HepG2 (cell line): ENCODE measurements around the gene KIF17. TPM values are rescaled to one million over a fixed set of nuclear protein-coding genes. Genes with fewer than 3 reads are reported as not detected.
A peak's percentile ranks its signal among the peaks of the same experiment; 100 is the strongest.

ENCODE experiments used
- ATAC-seq: fragments of 200-7000 bp; cut with Tn5 transposase; 3 replicates; pipeline ENCODE4 v1.9.1; 2020; ENCODE audit warnings: mild to moderate bottlenecking, moderate library complexity
- BruUV-seq: library from RNA; stranded (reverse); fragments of 400-500 nt; replicated peaks from 2 replicates; lab custom pipeline; 2021; lab: Mats Ljungman, UMichigan
- CTCF ChIA-PET: fragments of 300-600 bp; formaldehyde crosslinking; extraction: SDS; loops from one replicate; lab custom pipeline; 2021; ENCODE audit warnings: low total read pairs, inconsistent platforms, low intra/inter-chr PET ratio; lab: Yijun Ruan, JAX
- POLR2A ChIA-PET: fragments of 350-600 bp; sonication (Branson Sonifier 250); formaldehyde crosslinking; loops from one replicate; lab custom pipeline; 2020; ENCODE audit warnings: antibody characterized with exemption, inconsistent platforms; lab: Yijun Ruan, JAX
- DNase-seq: peaks from one replicate; pipeline ENCODE4 v3.0.0-alpha.2; 2015; ENCODE audit warnings: low spot score
- FAIRE-seq: peaks from 3 replicates; lab custom pipeline; 2011; peaks lifted over from hg19 to GRCh38; lab: Jason Lieb, UNC
- H2AFZ ChIP-seq: one replicate; pipeline ENCODE4 v1.6.1; 2011; ENCODE audit warnings: low read length, inconsistent platforms
- H3K27ac ChIP-seq: fragments of 300-600 bp; 3 replicates; pipeline ENCODE4 v1.8.0; 2011; ENCODE audit warnings: mixed run types, mild to moderate bottlenecking, mixed read lengths, low read length, inconsistent platforms; ENCODE audit not compliant: insufficient read depth; ENCODE audit errors: extremely low read length
- H3K27me3 ChIP-seq, 2 experiments: fragments of 200-600 bp in 1 of 2; 2 replicates in 1 of 2; 3 replicates in 1 of 2; pipeline versions ENCODE4 v1.6.0 to v1.8.0; 2011; ENCODE audit warnings: low read length in 2 of 2, mild to moderate bottlenecking in 2 of 2, moderate library complexity in 2 of 2, inconsistent platforms in 1 of 2; ENCODE audit not compliant: insufficient read depth in 2 of 2, control insufficient read depth in 1 of 2
- H3K36me3 ChIP-seq, 2 experiments: fragments of 200-600 bp in 1 of 2; replicated peaks in 1 of 2; 2 replicates in 1 of 2; 3 replicates in 1 of 2; pipeline versions ENCODE4 v1.5.1 to v1.8.0; 2011; ENCODE audit warnings: low read length in 2 of 2, inconsistent platforms in 1 of 2; ENCODE audit not compliant: insufficient read depth in 2 of 2, control insufficient read depth in 1 of 2
- H3K4me1 ChIP-seq: 2 replicates; pipeline ENCODE4 v1.5.1; 2012; ENCODE audit warnings: low read length, inconsistent platforms; ENCODE audit not compliant: insufficient read depth
- H3K4me2 ChIP-seq: 2 replicates; pipeline ENCODE4 v1.6.0; 2011; ENCODE audit warnings: low read depth, low read length, inconsistent platforms
- H3K4me3 ChIP-seq, 3 experiments: fragments of 200-600 bp in 1 of 3; sonication (generic), shearing (Covaris generic) in 1 of 3; replicated peaks in 1 of 3; 2 replicates each; pipeline ENCODE4 v1.5.1; 2011 to 2016; ENCODE audit warnings: low read length in 3 of 3, inconsistent platforms in 2 of 3, low read depth in 2 of 3, mild to moderate bottlenecking in 2 of 3, control low read depth in 1 of 3, mixed read lengths in 1 of 3; ENCODE audit not compliant: insufficient read depth in 1 of 3
- H3K79me2 ChIP-seq: one replicate; pipeline ENCODE4 v1.6.1; 2011; ENCODE audit warnings: low read length, inconsistent platforms; ENCODE audit not compliant: insufficient read depth
- H3K9ac ChIP-seq: 2 replicates; pipeline ENCODE4 v1.6.0; 2011; ENCODE audit warnings: mild to moderate bottlenecking, low read depth, low read length, inconsistent platforms; ENCODE audit not compliant: insufficient read depth
- H3K9me3 ChIP-seq: 2 replicates; pipeline ENCODE4 v1.5.1; 2012; ENCODE audit warnings: mild to moderate bottlenecking, low read length
- H4K20me1 ChIP-seq: 2 replicates; pipeline ENCODE4 v1.6.0; 2011; ENCODE audit warnings: inconsistent platforms, mild to moderate bottlenecking, low read length, moderate library complexity; ENCODE audit not compliant: insufficient read depth
- AHR ChIP-seq: IDR thresholded peaks from 2 replicates; pipeline ENCODE4 v1.6.1; 2018; ENCODE audit warnings: missing genetic modification reagents, missing compliant biosample characterization
- BHLHE40 ChIP-seq: IDR thresholded peaks from 2 replicates; pipeline ENCODE4 v1.6.1; 2011; ENCODE audit warnings: low read length, improper control_type of control experiment
- HNF4G ChIP-seq, 2 experiments: sonication (generic) in 1 of 2; formaldehyde crosslinking in 1 of 2; IDR thresholded peaks; 2 replicates each; pipeline versions ENCODE4 v1.4.0 to v1.6.1; 2011 to 2020; ENCODE audit warnings: borderline replicate concordance in 2 of 2, low read depth in 2 of 2, mild to moderate bottlenecking in 2 of 2, low read length in 1 of 2, missing genetic modification reagents in 1 of 2, moderate library complexity in 1 of 2
- KLF12 ChIP-seq: sonication (generic); formaldehyde crosslinking; IDR thresholded peaks from 2 replicates; pipeline ENCODE4 v1.4.0; 2020; ENCODE audit warnings: missing genetic modification reagents, borderline replicate concordance
- NR3C1 ChIP-seq: sonication (generic); formaldehyde crosslinking; IDR thresholded peaks from 2 replicates; pipeline ENCODE4 v1.4.0; 2020; ENCODE audit warnings: missing genetic modification reagents
- SMAD9 ChIP-seq: sonication (generic); formaldehyde crosslinking; IDR thresholded peaks from 2 replicates; pipeline ENCODE4 v1.5.1; 2020; ENCODE audit warnings: mild to moderate bottlenecking, missing genetic modification reagents
- ZBTB1 ChIP-seq: sonication (generic); formaldehyde crosslinking; IDR thresholded peaks from 2 replicates; pipeline ENCODE4 v1.4.0; 2020; ENCODE audit warnings: missing genetic modification reagents, borderline replicate concordance
- ZBTB7B ChIP-seq: sonication (generic); formaldehyde crosslinking; IDR thresholded peaks from 2 replicates; pipeline ENCODE4 v1.4.0; 2020; ENCODE audit warnings: missing genetic modification reagents
- ZNF225 ChIP-seq: sonication (generic); formaldehyde crosslinking; IDR thresholded peaks from 2 replicates; pipeline ENCODE4 v1.4.0; 2020; ENCODE audit warnings: mild to moderate bottlenecking, missing genetic modification reagents
- ZNF235 ChIP-seq: sonication (generic); formaldehyde crosslinking; IDR thresholded peaks from 2 replicates; pipeline ENCODE4 v1.8.1; 2023; ENCODE audit warnings: mild to moderate bottlenecking, missing genetic modification reagents, borderline replicate concordance
- ZNF75D ChIP-seq: sonication (generic); formaldehyde crosslinking; IDR thresholded peaks from 2 replicates; pipeline ENCODE4 v1.8.1; 2023; ENCODE audit warnings: missing genetic modification reagents, mild to moderate bottlenecking, borderline replicate concordance
- ZZZ3 ChIP-seq: sonication (generic); formaldehyde crosslinking; IDR thresholded peaks from 2 replicates; pipeline ENCODE4 v1.4.0; 2020; ENCODE audit warnings: missing genetic modification reagents, mild to moderate bottlenecking, borderline replicate concordance
- WGBS: methylation state at CpG from one replicate; pipeline ENCODE4 v1.1.6; 2017; ENCODE audit warnings: low lambda C conversion rate; 5-methylcytosine and 5-hydroxymethylcytosine counted together
- in situ Hi-C: cut with HindIII; loops from 2 replicates; pipeline ENCODE4 v1.10.0; 2017; ENCODE audit warnings: low pct_unique_long_range_greater_than_20kb; ENCODE audit not compliant: extremely low pct_ligation_motif_present
- intact Hi-C: fragments of 100-400 bp; cut with micrococcal nuclease; formaldehyde crosslinking; loops from one replicate; pipeline ENCODE4 v1.10.0; 2022; ENCODE audit not compliant: unreplicated experiment
- polyA plus RNA-seq, 8 experiments: library from polyadenylated mRNA; depleted of rRNA in 3 of 8; stranded (reverse) in 7 of 8; unstranded in 1 of 8; fragments of >200 nt; fragmentation: Illumina TruSeq in 4 of 8; extraction: Trizol in 4 of 8; gene quantifications; 2 replicates each; pipeline versions ENCODE4 v1.2.1 to v1.2.3, GENCODE V29; 2011 to 2016; ENCODE audit warnings: low read depth in 4 of 8, missing spikeins in 1 of 8, mixed read lengths in 1 of 8; ENCODE audit not compliant: insufficient read depth in 1 of 8
- total RNA-seq, 5 experiments: library from RNA; depleted of rRNA; stranded (reverse); fragments of >200 nt; fragmentation: Illumina TruSeq; extraction: Trizol; gene quantifications; 2 replicates each; pipeline ENCODE4 v1.2.3, GENCODE V29; 2016; ENCODE audit warnings: low read depth in 1 of 5
- TF ChIP-seq, protein P1 (sequence below): sonication (generic); formaldehyde crosslinking; IDR thresholded peaks from 2 replicates; pipeline ENCODE4 v1.5.0; 2020; ENCODE audit warnings: missing genetic modification reagents, mild to moderate bottlenecking, borderline replicate concordance
- TF ChIP-seq, protein P2 (sequence below): sonication (generic); formaldehyde crosslinking; IDR thresholded peaks from 2 replicates; pipeline ENCODE4 v1.5.0; 2020; ENCODE audit warnings: missing genetic modification reagents, mild to moderate bottlenecking, borderline replicate concordance
- TF ChIP-seq, protein P3 (sequence below): sonication (generic); formaldehyde crosslinking; IDR thresholded peaks from 2 replicates; pipeline ENCODE4 v1.9.0; 2021; ENCODE audit warnings: mild to moderate bottlenecking, missing genetic modification reagents

Gene KIF17
- total and polyA plus RNA-seq, 2 of the 13 experiments (the other 11 are each of a cell fraction or from before 2014, with no cell fraction given), result 0.24 to 0.44 TPM

DNA sequence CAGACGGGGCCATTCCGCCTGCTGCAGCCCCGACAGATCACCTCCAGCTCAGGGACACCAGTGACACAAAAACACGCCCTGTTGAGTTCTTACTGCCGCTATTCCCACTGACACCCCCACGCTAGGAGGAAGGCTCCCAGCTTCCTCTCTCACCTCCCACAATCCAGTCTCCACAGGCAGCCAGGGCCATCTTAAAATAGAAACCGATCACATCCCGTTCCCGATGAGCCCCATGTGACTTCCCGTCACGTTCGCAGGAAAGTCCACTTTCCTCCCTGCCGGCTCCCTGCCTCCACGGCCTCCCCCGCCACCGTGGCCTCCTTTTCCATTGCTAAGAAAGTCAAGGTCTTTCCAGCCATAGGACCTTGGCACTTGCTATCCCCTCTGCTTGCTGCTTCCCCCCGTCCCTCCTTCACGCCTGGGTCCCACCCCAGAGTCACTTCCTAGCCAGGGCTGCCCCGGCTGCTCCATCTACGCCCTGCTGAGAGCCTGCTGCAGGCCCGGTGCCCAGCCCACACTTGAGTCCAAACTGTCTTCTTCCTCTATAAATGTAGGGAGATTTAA is 32.6 kb downstream of the KIF17 start (continued):
- TF ChIP-seq, protein P1, sequence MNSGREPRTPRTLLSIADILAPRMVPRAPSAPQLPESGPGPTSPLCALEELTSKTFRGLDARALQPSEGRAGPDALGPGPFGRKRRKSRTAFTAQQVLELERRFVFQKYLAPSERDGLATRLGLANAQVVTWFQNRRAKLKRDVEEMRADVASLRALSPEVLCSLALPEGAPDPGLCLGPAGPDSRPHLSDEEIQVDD (CRISPR knock-in tag), result 0 out of 2 replicates have a peak, but pooled peaks have one; percentile 40

DNA sequence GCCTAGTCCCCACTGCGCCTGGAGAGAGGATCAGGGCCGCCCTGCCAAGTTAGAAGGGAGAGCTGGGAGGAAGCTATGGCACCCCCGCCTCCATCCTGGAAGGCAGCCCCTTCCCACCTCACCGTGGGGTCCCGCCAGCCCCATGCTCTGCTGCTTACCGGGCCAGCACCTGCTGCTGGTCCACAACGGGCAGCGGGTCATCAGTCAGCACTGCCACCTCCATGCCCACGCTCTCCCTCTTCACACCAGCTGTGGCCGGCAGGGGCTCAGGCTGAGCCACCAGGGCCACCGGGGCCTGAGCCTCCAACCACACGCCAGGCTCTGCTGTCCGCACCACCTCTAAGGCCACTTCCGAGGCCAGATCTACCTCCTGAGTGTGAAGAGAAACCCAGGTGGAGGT is 33.2 kb downstream of the KIF17 start:
- H3K4me2 ChIP-seq, result peak overlapping the region; percentile 54; the same call in 1 of the 2 replicates
- ATAC-seq (no peak), FAIRE-seq (no peak), DNase-seq (no peak)
- POLR2A ChIA-PET, result interaction anchor here (1.1 kb wide), 1 partner anchor 18 kb away, joined by 3 read pairs; no protein-coding TSS in a partner anchor
- CTCF ChIA-PET, result no interaction called here
- peaks cover 2 to 57% of the 10 kb centered on the region in 2 experiments; a peak in 4 of 5 replicates for H3K27me3 ChIP-seq
- H3K4me1 ChIP-seq, result peaks cover 46% of the 10 kb centered on the region
- no peaks in the 10 kb centered on the region for H3K9me3 ChIP-seq
- no peaks in the 10 kb centered on the region for H3K79me2 ChIP-seq
- 52% methylated on average over 3 of the region's 14 CpGs for WGBS
- no peaks in the 10 kb centered on the region for H4K20me1 ChIP-seq
- H3K27ac ChIP-seq, result no peak overlapping the region
- H3K9ac ChIP-seq, result no peak overlapping the region
- no peaks in the 10 kb centered on the region for H3K36me3 ChIP-seq
- intact Hi-C loops (no loop called here), in situ Hi-C loops (no loop called here)
- no peak overlapping the region for H2AFZ ChIP-seq
- no peak overlapping the region; a peak in 1 of 6 replicates for H3K4me3 ChIP-seq
- no TSS peak for BruUV-seq
- TF ChIP-seq HNF4G (IDR thresholded peaks at IDR 0.05; ENCODE audit: borderline replicate concordance, low read depth, low read length), result no peak
- no peak for TF ChIP-seq HNF4G (CRISPR knock-in tag; IDR thresholded peaks at IDR 0.05; ENCODE audit: borderline replicate concordance, low read depth)
- TF ChIP-seq, protein P2, sequence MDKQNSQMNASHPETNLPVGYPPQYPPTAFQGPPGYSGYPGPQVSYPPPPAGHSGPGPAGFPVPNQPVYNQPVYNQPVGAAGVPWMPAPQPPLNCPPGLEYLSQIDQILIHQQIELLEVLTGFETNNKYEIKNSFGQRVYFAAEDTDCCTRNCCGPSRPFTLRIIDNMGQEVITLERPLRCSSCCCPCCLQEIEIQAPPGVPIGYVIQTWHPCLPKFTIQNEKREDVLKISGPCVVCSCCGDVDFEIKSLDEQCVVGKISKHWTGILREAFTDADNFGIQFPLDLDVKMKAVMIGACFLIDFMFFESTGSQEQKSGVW, result no peak
- no peak for TF ChIP-seq ZZZ3 (CRISPR knock-in tag)
- TF ChIP-seq ZBTB7B (CRISPR knock-in tag), result no peak
- TF ChIP-seq ZNF75D (CRISPR knock-in tag), result no peak
- no peak for TF ChIP-seq ZBTB1
- no peak for TF ChIP-seq ZNF235 (CRISPR knock-in tag)
- TF ChIP-seq BHLHE40, result no peak
- TF ChIP-seq KLF12 (CRISPR knock-in tag), result no peak
- TF ChIP-seq NR3C1 (CRISPR knock-in tag), result no peak
- TF ChIP-seq AHR, result no peak
- TF ChIP-seq ZNF225, result no peak
- TF ChIP-seq, protein P3, sequence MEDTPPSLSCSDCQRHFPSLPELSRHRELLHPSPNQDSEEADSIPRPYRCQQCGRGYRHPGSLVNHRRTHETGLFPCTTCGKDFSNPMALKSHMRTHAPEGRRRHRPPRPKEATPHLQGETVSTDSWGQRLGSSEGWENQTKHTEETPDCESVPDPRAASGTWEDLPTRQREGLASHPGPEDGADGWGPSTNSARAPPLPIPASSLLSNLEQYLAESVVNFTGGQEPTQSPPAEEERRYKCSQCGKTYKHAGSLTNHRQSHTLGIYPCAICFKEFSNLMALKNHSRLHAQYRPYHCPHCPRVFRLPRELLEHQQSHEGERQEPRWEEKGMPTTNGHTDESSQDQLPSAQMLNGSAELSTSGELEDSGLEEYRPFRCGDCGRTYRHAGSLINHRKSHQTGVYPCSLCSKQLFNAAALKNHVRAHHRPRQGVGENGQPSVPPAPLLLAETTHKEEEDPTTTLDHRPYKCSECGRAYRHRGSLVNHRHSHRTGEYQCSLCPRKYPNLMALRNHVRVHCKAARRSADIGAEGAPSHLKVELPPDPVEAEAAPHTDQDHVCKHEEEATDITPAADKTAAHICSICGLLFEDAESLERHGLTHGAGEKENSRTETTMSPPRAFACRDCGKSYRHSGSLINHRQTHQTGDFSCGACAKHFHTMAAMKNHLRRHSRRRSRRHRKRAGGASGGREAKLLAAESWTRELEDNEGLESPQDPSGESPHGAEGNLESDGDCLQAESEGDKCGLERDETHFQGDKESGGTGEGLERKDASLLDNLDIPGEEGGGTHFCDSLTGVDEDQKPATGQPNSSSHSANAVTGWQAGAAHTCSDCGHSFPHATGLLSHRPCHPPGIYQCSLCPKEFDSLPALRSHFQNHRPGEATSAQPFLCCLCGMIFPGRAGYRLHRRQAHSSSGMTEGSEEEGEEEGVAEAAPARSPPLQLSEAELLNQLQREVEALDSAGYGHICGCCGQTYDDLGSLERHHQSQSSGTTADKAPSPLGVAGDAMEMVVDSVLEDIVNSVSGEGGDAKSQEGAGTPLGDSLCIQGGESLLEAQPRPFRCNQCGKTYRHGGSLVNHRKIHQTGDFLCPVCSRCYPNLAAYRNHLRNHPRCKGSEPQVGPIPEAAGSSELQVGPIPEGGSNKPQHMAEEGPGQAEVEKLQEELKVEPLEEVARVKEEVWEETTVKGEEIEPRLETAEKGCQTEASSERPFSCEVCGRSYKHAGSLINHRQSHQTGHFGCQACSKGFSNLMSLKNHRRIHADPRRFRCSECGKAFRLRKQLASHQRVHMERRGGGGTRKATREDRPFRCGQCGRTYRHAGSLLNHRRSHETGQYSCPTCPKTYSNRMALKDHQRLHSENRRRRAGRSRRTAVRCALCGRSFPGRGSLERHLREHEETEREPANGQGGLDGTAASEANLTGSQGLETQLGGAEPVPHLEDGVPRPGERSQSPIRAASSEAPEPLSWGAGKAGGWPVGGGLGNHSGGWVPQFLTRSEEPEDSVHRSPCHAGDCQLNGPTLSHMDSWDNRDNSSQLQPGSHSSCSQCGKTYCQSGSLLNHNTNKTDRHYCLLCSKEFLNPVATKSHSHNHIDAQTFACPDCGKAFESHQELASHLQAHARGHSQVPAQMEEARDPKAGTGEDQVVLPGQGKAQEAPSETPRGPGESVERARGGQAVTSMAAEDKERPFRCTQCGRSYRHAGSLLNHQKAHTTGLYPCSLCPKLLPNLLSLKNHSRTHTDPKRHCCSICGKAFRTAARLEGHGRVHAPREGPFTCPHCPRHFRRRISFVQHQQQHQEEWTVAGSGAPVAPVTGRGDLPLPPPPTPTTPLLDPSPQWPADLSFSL (CRISPR knock-in tag), result no peak
- TF ChIP-seq SMAD9, result no peak
